Epithelial cell of umbilical artery (primary cell): ENCODE measurements around the gene ABCA13. TPM values are rescaled to one million over a fixed set of nuclear protein-coding genes. Genes with fewer than 3 reads are reported as not detected.

ENCODE experiments used
- total RNA-seq: library from RNA; depleted of rRNA; stranded (reverse); fragments of >200 nt; gene quantifications from 2 replicates; pipeline ENCODE4 v1.2.3, GENCODE V29; 2014

Gene ABCA13, protein sequence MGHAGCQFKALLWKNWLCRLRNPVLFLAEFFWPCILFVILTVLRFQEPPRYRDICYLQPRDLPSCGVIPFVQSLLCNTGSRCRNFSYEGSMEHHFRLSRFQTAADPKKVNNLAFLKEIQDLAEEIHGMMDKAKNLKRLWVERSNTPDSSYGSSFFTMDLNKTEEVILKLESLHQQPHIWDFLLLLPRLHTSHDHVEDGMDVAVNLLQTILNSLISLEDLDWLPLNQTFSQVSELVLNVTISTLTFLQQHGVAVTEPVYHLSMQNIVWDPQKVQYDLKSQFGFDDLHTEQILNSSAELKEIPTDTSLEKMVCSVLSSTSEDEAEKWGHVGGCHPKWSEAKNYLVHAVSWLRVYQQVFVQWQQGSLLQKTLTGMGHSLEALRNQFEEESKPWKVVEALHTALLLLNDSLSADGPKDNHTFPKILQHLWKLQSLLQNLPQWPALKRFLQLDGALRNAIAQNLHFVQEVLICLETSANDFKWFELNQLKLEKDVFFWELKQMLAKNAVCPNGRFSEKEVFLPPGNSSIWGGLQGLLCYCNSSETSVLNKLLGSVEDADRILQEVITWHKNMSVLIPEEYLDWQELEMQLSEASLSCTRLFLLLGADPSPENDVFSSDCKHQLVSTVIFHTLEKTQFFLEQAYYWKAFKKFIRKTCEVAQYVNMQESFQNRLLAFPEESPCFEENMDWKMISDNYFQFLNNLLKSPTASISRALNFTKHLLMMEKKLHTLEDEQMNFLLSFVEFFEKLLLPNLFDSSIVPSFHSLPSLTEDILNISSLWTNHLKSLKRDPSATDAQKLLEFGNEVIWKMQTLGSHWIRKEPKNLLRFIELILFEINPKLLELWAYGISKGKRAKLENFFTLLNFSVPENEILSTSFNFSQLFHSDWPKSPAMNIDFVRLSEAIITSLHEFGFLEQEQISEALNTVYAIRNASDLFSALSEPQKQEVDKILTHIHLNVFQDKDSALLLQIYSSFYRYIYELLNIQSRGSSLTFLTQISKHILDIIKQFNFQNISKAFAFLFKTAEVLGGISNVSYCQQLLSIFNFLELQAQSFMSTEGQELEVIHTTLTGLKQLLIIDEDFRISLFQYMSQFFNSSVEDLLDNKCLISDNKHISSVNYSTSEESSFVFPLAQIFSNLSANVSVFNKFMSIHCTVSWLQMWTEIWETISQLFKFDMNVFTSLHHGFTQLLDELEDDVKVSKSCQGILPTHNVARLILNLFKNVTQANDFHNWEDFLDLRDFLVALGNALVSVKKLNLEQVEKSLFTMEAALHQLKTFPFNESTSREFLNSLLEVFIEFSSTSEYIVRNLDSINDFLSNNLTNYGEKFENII (N-terminal part only)
- under 0.01 TPM in 2 replicates for total RNA-seq

DNA sequence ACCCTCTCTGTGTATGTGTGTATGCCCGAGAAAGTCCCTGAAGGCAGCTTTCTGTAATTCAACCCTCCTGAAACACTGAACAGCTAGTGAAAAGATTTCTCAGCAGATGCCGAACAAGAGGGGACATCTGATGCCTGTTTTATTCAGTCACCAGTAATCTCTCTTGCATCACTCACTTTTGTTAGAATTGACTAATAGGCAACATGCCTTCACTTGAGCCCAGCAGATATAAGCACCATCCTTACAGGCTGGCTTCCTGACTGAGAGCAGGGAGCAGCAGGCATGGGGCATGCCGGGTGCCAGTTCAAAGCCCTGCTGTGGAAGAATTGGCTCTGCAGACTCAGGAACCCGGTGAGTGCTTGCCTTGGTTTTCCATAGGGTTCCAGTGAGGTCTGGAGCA lies at the start of gene ABCA13:
Gene ABCA13, plus strand, starts transcription at position 257 of the 400 bp plus-strand sequence. Its CDS starts 26 bp downstream, at position 283.

Other genes with a start within 250 kb of the ABCA13 start
- gene PKD1L1, start 223.0 kb upstream of the ABCA13 start, total RNA-seq, result 0.32 and 1.2 TPM in 2 replicates
- gene HUS1, start 191.8 kb upstream of the ABCA13 start, total RNA-seq, result 14.9 and 31.2 TPM in 2 replicates
- not detected in 2 replicates for gene SUN3, start 142.4 kb upstream of the ABCA13 start, total RNA-seq
- gene C7orf57, start 135.9 kb upstream of the ABCA13 start, total RNA-seq, result under 0.01 TPM in 1 of 2 replicates, not detected in the other
- 18.7 and 21.8 TPM in 2 replicates for gene UPP1, start 82.2 kb upstream of the ABCA13 start, total RNA-seq